ENCODE data around the gene DYNLRB2. TPM values are rescaled to one million over a fixed set of nuclear protein-coding genes. Genes with fewer than 3 reads are reported as not detected.

DYNLRB2 gene
- total RNA-seq, 3 donors from 2014 or later = not detected

DNA sequence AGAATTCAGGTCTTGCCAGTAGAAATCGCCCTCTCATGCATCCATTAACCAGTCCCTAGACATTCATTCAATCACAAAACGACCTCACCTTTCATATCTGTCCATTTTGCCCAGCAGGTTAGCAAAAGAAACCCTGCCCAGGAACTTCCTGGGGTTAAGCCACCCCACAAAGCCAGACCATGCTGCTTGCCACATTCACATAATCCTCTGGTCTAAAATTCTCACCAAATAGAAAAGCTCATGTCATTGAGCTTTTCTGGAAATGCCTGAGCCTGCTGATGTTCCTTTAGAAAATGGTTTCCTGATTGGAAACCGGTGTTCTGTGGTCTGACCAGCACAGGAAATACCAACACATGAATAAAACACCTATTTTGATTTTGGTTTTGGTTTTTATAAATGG lies 21.6 kb upstream of the DYNLRB2 start:
- ATAC-seq (no peak), DNase-seq (no peak)
- intact Hi-C loops (cut with DNase I, micrococcal nuclease) = no loop called here
- Histone ChIP-seq H3K9me3 (no peaks in the 10 kb centered on the region), H3K4me3 (no peak overlapping the region), H3K4me1 (ENCODE audit: low read depth) (no peaks in the 10 kb centered on the region), H3K36me3 (ENCODE audit: low read depth) (no peaks in the 10 kb centered on the region)
- no peak for TF ChIP-seq CTCF (IDR thresholded peaks at IDR 0.05)

DNA sequence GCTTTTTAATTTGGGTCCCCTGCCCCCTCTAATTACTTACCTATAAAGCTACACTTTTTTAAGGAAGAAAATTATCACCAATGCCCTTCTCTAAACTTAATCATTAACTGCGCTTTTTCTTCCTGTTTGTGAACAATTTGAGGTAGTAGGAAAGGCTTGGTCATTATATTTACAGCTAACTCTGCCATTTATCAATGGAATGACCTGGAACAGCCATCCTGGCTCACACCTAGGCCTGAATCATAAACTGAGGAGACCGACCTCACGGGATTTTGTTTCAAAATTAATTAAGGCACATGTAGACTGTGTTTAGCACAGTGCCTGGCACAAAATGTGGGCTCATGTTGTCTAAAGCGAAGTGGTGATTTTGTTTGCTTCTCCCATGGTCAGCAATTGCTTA lies 15.4 kb upstream of the DYNLRB2 start:
- H3K9me3 ChIP-seq = no peaks in the 10 kb centered on the region
- intact Hi-C loops (cut with DNase I, micrococcal nuclease) = no loop called here
- ATAC-seq (no peak), DNase-seq (no peak)
- no peak for TF ChIP-seq CTCF (IDR thresholded peaks at IDR 0.05)
- no peak overlapping the region for H3K4me3 ChIP-seq
- H3K36me3 ChIP-seq (ENCODE audit: low read depth) = no peaks in the 10 kb centered on the region
- no peaks in the 10 kb centered on the region for H3K4me1 ChIP-seq (ENCODE audit: low read depth)

DNA sequence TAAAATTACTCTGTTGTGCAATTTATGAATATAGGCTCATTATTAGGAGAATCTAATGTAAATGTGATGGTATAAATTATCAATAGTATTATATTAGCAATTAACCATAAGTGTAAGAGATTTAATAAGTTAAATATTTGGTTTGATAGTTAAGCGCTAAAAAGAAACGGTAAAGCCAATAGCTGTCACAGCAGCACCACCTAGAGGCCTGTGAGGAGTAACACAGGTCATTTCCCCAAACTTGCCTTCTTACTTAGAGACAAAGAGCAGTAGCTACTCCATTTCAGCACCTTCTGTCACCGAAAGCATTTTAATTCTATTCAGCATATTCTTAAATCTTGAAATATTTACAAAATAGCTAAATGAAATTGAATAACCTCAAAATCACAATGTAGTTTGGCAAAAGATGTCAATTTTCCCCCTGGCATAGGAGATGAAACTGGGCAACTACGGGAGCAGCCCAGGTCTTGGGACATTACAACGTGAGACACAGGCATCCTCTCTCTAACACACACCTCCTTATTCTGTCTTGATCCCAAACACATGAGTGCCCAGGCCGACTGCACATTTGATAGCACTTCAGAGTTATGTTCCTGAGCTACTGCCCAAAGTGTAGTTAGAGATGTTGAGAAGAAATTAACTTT lies 14.3 kb upstream of the DYNLRB2 start:
- Histone ChIP-seq H3K4me1 (ENCODE audit: low read depth) (no peaks in the 10 kb centered on the region), H3K9me3 (no peaks in the 10 kb centered on the region), H3K36me3 (ENCODE audit: low read depth) (no peaks in the 10 kb centered on the region), H3K4me3 (no peak overlapping the region)
- intact Hi-C loops (cut with DNase I, micrococcal nuclease) = no loop called here
- DNase-seq (peak in 2 of 3 donors; percentile 23 to 53), ATAC-seq (peak; percentile 75)
- peak; percentile 69 for TF ChIP-seq CTCF (IDR thresholded peaks at IDR 0.05)

DNA sequence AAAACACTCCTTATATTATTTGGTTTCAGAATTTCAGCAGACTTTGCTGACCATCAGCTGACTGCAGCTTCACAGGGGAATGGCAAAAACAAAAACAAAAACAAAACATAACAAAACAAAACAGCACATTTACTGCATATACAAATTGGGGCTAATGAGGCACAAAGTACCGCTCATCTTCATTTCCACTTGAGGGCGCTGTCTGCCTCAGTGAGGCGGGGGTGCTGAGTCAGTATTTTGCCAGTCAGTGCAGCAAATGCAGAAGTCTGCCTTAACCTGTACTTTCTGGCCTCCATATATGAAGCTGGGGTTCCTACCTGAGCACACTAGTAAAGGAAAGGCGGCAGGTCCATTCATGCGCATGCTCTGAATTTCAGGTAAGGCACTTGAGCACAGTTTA lies 13.5 kb upstream of the DYNLRB2 start:
- DNase-seq (peak in 2 of 3 donors; percentile 36 to 37), ATAC-seq (peak; percentile 62)
- no peaks in the 10 kb centered on the region for H3K4me1 ChIP-seq (ENCODE audit: low read depth)
- intact Hi-C loops (cut with DNase I, micrococcal nuclease) = no loop called here
- no peaks in the 10 kb centered on the region for H3K9me3 ChIP-seq
- H3K36me3 ChIP-seq (ENCODE audit: low read depth) = no peaks in the 10 kb centered on the region
- no peak overlapping the region for H3K4me3 ChIP-seq
- TF ChIP-seq CTCF (IDR thresholded peaks at IDR 0.05) = no peak

DNA sequence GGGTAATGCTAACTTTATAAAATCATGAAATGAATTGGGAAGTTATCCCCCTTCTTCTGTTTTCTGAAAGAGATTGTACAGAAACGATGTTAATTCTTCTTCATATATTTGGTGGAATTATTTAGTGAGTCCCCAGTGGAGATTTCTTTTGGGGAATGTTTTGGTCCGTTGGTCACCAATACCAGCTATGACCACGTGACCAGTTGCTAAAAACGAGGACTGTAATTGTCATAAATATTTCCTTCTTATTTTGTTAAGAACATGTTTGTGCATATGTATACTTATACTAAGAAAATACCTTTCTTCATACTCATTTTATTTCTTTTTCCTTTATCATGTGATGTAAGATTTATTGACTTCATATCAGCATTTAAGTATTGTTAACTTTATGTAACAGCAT lies 10.3 kb upstream of the DYNLRB2 start:
- no peak for ATAC-seq
- Histone ChIP-seq H3K36me3 (ENCODE audit: low read depth) (no peaks in the 10 kb centered on the region), H3K4me1 (ENCODE audit: low read depth) (no peaks in the 10 kb centered on the region), H3K4me3 (no peak overlapping the region), H3K9me3 (no peaks in the 10 kb centered on the region)
- DNase-seq = no peak
- intact Hi-C loops (cut with DNase I, micrococcal nuclease) = no loop called here
- no peak for TF ChIP-seq CTCF (IDR thresholded peaks at IDR 0.05)

DNA sequence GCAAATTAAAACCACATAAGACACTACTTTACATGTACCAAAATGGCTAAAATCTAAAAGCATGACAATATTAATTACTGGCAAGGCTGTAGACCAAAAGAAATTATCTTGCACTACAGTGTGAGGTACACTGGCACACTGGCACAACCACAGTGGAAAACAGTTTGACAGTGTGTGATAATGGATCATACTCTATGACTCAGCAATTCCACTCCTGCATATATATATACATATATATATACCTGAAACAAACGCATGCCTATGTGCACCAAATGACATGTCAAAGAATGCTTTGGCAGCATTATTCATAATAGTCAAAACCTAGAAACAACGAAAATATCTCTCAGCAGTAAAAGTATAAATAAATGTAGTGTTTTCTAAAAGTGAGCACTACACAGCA lies 4.6 kb upstream of the DYNLRB2 start:
- intact Hi-C loops (cut with DNase I, micrococcal nuclease) = no loop called here
- ATAC-seq (no peak), DNase-seq (no peak)
- Histone ChIP-seq H3K36me3 (ENCODE audit: low read depth) (no peaks in the 10 kb centered on the region), H3K4me3 (no peak overlapping the region), H3K9me3 (no peaks in the 10 kb centered on the region), H3K4me1 (ENCODE audit: low read depth) (no peaks in the 10 kb centered on the region)
- TF ChIP-seq CTCF (IDR thresholded peaks at IDR 0.05) = no peak
